Breast epithelium (tissue), 3 donors: Measurements from ENCODE around the gene LEMD1.

Source experiments
- CTCF ChIP-seq, 3 donors: fragments of 450-650 bp; IDR thresholded peaks; one replicate each; pipeline ENCODE4 v1.5.1; 2016 to 2017; ENCODE audit warnings: antibody characterized with exemption in 3 of 3, mild to moderate bottlenecking in 3 of 3, moderate library complexity in 3 of 3
- POLR2A ChIP-seq: fragments of 450-650 bp; IDR thresholded peaks from one replicate; pipeline ENCODE4 v1.6.1; 2016; ENCODE audit warnings: antibody characterized with exemption, mild to moderate bottlenecking, moderate library complexity
- POLR2AphosphoS5 ChIP-seq, 3 donors: sonication (generic); formaldehyde crosslinking; IDR thresholded peaks; one replicate each; pipeline ENCODE4 v1.6.1; 2017; ENCODE audit warnings: antibody characterized with exemption in 3 of 3

GRCh38 chr1:205379056-205379455, 42.8 kb downstream of the LEMD1 start:
- TF ChIP-seq CTCF (IDR thresholded peaks at IDR 0.05) (no peak), POLR2A (no peak), POLR2AphosphoS5 (IDR thresholded peaks at IDR 0.05) (no peak)
